Activated CD4-positive, alpha-beta T cell treated with anti-CD3 and anti-CD28 coated beads, Interleukin-2, amount 50 U/mL, for 16 hours (primary cell): ENCODE data around the gene TP53BP2.
"Not testable (repeated sequence)": the region's sequence is repeated elsewhere in the genome, so short reads cannot be mapped to it uniquely, and the experiment has no call there.

Source experiments
- DNase-seq: peaks from one replicate; pipeline ENCODE4 v3.0.0-alpha.2; 2020

TP53BP2 gene

GRCh38 chr1:223827193-223827663, 18.5 kb downstream of the TP53BP2 start:
- no peak for DNase-seq

- DNase-seq: no peak
Measured at GRCh38 chr1:223825767-223826748, 19.7 kb downstream of the TP53BP2 start.

- DNase-seq: no peak
Measured at GRCh38 chr1:223824712-223825111, 21.0 kb downstream of the TP53BP2 start.

GRCh38 chr1:223824287-223824686, 21.5 kb downstream of the TP53BP2 start:
- no peak for DNase-seq

DNA sequence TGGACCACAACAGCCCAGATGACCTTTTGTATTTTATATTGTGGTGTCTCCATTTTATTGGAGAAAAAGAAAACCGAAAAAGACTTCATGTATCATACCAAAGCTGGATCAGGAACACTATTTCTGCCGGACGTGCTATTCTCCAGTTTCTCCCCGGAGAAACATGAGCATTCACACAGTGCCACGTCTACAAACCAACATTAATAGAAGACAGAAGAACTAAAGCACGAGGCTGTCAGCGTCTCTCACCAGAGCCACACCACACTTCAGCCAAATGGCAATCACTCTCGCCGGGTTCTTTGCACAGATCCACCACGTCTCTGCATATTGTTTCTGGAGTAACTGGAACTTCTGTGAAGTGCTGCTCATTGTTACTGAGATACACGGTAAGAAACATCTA, 24.8 kb downstream of the TP53BP2 start:
- no peak for DNase-seq

DNA sequence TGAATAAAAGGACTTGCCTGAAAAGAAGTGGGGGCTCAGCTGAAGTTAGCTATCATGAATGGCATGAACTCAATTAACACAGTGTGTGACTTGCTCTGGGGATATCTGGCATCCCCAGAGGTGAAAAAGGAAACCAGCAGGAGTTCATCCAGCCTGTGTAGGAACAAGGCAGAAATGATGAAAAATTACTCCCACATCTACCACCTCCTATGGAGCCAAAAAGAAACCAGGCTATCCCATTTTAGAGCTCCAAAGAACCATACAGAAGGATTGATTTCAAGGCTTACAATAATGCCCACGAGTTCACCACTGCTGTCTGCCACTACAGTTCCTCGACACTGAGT, 25.3 kb downstream of the TP53BP2 start:
- DNase-seq: no peak

GRCh38 chr1:223819730-223820514, 25.8 kb downstream of the TP53BP2 start:
- DNase-seq: no peak

DNA sequence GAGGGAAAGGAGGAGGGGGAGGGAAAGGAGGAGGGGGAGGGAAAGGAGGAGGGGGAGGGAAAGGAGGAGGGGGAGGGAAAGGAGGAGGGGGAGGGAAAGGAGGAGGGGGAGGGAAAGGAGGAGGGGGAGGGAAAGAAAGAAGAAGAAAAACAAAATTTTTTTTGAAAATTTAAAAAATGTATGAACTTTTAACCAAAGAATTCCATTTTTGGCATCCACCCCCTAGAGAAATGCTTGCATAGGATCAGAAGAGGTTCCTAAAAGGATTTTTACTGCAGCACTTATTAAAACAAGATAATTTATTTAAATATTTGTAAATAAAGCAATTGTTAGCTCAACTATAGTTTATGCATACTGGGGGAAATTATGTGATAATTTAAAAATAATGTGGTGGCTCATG, 28.5 kb downstream of the TP53BP2 start:
- not testable (repeated sequence) for DNase-seq

- no peak for DNase-seq
Measured at GRCh38 chr1:223815865-223816264, 29.9 kb downstream of the TP53BP2 start.

GRCh38 chr1:223815020-223815853, 30.5 kb downstream of the TP53BP2 start:
- no peak for DNase-seq

DNA sequence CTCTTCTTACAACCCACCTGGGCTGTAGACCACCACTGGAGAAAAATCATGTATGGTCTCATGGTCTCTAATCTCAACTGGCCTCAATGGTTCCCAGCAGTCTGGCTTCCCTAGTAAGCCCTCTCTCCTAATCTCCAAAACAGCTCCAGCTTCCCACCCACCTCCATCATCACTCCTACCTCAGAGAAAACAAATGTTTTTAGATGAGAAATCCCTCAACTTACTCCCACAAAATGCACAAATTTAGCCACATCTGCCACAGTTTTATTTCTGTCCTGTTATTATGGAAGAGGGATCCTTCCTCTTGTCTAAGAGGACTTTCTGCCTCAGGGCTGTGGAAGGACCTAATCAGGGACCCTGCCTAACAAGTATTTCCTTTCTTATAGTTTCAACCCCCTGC, 32.1 kb downstream of the TP53BP2 start:
- DNase-seq: no peak

DNA sequence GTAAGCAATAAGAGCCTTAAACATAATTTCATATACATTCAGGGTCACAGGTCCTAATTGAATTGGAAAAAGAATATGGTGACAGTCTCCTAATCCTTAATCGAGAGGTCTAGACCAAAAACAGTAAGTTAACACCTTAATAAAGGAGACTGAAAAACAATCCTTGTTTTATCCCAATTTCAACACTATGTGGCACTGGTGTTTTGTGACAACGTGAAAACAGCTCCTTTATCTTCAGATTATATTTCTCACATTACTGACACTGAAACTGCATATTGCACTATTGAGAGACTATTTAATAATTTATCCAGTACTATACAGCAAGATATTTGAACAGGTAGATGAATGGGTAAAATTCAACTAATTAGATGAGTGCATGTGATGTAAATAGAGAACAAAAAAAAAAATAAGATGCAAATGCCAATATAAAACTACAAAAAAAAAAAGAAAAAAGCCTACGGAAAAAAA, 34.1 kb downstream of the TP53BP2 start:
- DNase-seq: no peak

DNA sequence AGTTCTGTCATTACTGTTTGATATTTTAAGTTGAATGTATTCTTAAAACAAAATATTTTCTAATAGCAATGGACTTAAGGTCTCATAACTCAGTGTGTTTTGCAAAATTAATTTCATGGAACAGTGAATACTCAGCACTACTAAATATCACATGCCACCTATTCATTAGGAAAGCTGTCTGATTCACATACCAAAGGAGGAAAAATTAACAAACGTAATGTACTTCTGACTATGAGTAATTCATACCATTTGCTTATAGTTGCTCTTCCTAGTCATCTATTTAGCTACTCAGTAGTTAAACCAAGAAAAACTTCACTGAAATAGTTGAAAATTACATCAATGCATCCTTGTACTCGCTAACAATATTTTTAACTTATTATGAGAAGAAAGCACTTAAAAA, 35.2 kb downstream of the TP53BP2 start:
- no peak for DNase-seq

- DNase-seq: not testable (repeated sequence)
Measured at GRCh38 chr1:223809905-223810304, 35.8 kb downstream of the TP53BP2 start.

DNA sequence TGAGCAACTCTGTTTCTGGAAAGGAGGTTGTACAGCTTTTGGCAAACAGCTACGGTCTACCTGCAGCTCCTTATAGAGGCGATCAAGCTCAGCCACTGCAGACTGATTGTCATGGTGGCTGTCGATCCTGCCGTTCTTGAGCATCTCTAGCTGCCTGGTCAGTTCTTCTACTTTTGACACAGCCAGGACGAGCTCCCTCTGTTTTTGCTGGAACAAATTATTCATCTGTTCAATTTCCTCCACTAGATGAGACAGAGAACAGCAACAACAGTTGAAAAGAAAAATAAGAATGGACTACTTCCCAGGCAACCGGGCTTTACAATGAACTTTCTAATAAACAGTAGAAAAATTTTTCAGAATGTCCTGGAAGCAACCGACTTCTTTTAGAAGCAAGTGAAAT, 42.5 kb downstream of the TP53BP2 start:
- no peak for DNase-seq

DNA sequence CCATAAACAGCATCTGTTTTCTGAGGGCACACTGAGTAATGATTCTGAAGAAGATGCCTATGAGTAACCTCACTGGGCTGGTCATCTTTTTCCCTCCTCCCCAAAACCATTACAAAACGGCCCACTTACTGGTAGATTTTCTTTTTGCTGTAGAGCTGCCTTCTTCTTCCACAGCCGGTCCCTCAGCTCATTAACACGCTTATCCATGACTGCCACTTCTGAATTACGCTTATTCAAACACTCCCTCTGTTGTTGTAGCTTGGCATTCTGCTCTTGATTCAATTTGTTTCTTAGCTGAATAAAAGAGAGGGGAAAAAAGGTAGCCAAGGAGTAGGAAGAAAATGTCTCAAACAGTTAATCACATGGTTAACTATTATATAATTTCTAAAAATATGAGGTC, 43.1 kb downstream of the TP53BP2 start:
- DNase-seq: no peak

GRCh38 chr1:223802032-223802431, 43.7 kb downstream of the TP53BP2 start:
- no peak for DNase-seq

DNA sequence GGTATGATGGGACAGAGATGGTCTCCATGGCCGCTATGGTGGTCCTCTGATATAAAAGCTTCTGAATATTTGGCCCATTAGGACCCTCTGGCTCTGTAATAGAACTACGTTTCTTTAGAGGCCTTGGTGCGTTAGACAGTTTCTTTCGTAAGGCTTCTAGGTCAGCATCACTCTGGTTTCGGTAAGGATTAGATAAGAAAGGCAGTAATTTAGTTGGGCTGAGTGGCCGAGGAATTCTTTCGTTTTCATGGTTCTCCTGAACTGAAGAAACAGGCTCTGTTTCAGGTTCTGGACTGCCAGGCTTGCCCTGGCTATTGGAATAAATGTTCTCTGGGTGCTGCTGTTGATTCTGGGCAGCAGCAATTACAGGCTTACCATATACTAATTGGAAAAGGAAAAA, 49.5 kb downstream of the TP53BP2 start:
- no peak for DNase-seq

DNA sequence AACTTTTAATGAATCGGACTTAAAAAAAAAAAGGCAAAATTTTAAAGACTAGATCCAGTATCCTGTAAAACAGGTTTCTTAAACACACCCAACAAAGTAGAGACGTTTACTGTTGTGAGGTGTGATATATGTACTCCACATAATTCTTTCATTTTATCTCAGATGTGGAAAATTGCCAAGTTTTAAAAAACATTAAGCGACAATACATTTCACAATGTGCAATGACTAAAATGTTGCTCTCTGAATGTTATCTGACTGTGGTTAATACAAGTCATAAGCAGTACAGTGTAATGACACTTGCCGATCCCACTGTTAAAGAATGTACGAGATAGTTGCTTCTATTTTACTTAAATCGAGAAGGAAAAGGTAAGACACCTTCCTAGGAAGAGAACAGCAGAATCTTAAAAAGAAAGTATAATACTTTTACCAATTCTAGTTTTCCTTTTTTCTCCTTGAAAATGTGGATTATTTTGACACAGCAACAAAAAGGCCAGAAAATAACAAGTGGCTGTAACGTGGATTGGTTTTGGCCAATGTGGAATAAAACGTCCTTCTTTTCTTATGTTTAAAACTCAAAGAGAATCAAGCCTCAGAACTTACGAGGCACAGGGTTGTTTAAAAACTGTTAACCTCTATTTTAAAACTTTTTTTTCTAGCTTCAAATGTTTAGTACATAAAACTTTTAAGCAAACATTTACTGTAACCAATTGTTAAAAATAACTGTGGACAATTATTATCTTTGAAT, 51.4 kb downstream of the TP53BP2 start:
- no peak for DNase-seq

DNA sequence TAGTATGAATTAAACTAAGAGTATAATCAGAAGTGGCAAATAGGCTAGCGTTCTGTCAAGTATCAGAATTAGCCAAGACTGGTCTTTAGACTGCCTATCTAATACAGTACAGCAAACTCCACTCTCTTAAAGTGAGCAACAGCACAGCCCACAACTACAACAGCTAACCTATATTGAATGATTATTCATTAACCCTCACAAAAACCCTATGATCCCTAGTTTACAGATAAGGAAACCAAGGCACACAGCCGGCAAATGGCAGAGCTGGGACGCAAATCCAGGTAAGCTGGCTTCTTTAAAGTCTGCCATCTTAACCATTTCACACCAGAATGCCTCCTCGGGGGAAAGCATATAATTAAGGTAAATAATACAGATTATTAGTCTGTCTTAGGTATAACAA, 52.0 kb downstream of the TP53BP2 start:
- no peak for DNase-seq

DNA sequence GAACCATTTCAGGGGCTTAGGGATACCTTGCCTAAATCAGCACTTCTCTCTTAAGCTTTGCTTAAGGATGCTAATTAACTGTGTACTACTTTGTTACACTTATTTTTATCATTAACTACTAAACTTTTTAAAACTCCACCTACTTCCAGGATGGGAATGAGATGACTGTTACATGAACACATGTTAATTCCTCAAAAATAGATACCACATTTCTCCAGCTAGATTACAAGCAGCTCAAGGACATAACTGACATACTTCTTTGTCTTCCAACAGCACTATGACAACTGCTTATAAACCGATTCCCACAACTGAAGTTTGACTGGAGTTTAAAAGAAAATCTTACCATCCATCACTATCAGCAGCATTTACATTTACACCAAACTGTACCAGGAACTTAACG, 53.7 kb downstream of the TP53BP2 start:
- DNase-seq: no peak

DNA sequence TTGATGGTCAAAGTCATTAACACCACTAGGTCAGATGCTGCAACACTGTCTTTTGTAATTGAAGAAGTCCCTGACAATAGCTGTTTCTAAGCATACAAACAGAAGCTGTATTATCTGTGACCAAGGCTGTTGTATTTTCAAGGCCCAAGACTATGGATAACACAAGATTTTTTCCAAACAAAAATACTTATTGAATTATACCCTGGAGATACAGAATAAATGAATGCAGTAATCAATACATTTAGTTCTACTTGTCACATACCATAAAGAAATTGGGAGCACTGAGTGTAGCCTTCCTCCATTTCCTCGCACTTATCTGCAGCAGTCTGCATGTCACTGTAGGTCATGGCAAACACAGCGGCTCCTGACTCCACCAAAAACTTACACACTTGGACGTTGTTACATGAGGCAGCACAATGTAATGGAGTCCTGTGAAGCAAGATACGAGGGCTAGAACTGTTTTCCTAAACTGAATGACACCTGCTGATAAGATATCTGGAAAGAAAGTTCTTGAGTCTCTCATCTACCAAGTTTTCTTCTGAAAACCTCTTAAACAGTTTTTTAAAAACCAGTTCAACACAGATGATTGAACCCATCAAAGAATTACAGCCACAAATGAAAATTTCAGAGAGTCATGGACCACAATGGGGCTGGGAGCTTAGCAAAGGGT, 56.9 kb downstream of the TP53BP2 start:
- no peak for DNase-seq
